HepG2 (cell line): ENCODE results near the gene RAD52. TPM values are rescaled to one million over a fixed set of nuclear protein-coding genes. Genes with fewer than 3 reads are reported as not detected.

Experiments
- AGO2 ChIP-seq: fragments of 200-400 bp; formaldehyde crosslinking; optimal IDR thresholded peaks from 2 replicates; pipeline ENCODE3; 2017; ENCODE audit warnings: mild to moderate bottlenecking, low read depth, low read length, moderate library complexity
- ARHGAP35 ChIP-seq: sonication (generic); formaldehyde crosslinking; IDR thresholded peaks from 2 replicates; pipeline ENCODE4 v1.9.0; 2022; ENCODE audit warnings: mild to moderate bottlenecking, inconsistent platforms, moderate library complexity, missing genetic modification reagents, borderline replicate concordance
- CAMTA2 ChIP-seq: sonication (generic); formaldehyde crosslinking; IDR thresholded peaks from 2 replicates; pipeline ENCODE4 v1.4.0; 2020; ENCODE audit warnings: mild to moderate bottlenecking, missing genetic modification reagents, borderline replicate concordance
- ETV5 ChIP-seq: IDR thresholded peaks from 2 replicates; pipeline ENCODE4 v1.6.1; 2018; ENCODE audit warnings: missing biosample characterization, missing genetic modification reagents, inconsistent platforms, borderline replicate concordance
- GABPA ChIP-seq, 2 experiments: IDR thresholded peaks; 2 replicates each; pipeline ENCODE4 v1.6.1; 2011 to 2016; ENCODE audit warnings: low read depth in 2 of 2, low read length in 1 of 2, missing biosample characterization in 1 of 2, missing genetic modification characterization in 1 of 2
- HNRNPH1 ChIP-seq: fragments of 200-400 bp; formaldehyde crosslinking; optimal IDR thresholded peaks from 2 replicates; pipeline ENCODE3; 2017; ENCODE audit warnings: mild to moderate bottlenecking, low read depth, low read length
- HOXA9 ChIP-seq: sonication (generic); formaldehyde crosslinking; IDR thresholded peaks from 2 replicates; pipeline ENCODE4 v1.8.1; 2022; ENCODE audit warnings: missing genetic modification reagents, mild to moderate bottlenecking, moderate library complexity, borderline replicate concordance
- KDM5A ChIP-seq: fragments of 200-600 bp; sonication (generic); IDR thresholded peaks from 2 replicates; pipeline ENCODE4 v1.7.0; 2018; ENCODE audit warnings: antibody characterized with exemption, mild to moderate bottlenecking, low read length, borderline replicate concordance
- MBD4 ChIP-seq: IDR thresholded peaks from 2 replicates; pipeline ENCODE4 v1.6.1; 2012; ENCODE audit warnings: low read length, inconsistent platforms, borderline replicate concordance
- MTF1 ChIP-seq: sonication (generic); formaldehyde crosslinking; IDR thresholded peaks from 2 replicates; pipeline ENCODE4 v1.5.0; 2020; ENCODE audit warnings: missing genetic modification reagents
- SIN3A ChIP-seq: IDR thresholded peaks from 2 replicates; pipeline ENCODE4 v1.6.1; 2011; ENCODE audit warnings: low read depth, mild to moderate bottlenecking, control low read depth, low read length, borderline replicate concordance
- SSRP1 ChIP-seq: IDR thresholded peaks from 2 replicates; pipeline ENCODE4 v1.6.1; 2016; ENCODE audit warnings: control low read depth
- ZBTB3 ChIP-seq: sonication (generic); formaldehyde crosslinking; IDR thresholded peaks from 2 replicates; pipeline ENCODE4 v1.4.0; 2020; ENCODE audit warnings: low read depth, mild to moderate bottlenecking, moderate library complexity, missing genetic modification reagents, borderline replicate concordance
- ZNF124 ChIP-seq: sonication (generic); formaldehyde crosslinking; IDR thresholded peaks from 2 replicates; pipeline ENCODE4 v1.4.0; 2020; ENCODE audit warnings: missing genetic modification reagents
- ZNF136 ChIP-seq: sonication (generic); formaldehyde crosslinking; IDR thresholded peaks from 2 replicates; pipeline ENCODE4 v1.8.1; 2022; ENCODE audit warnings: low read depth, mild to moderate bottlenecking, moderate library complexity, missing genetic modification reagents
- ZNF253 ChIP-seq: sonication (generic); formaldehyde crosslinking; IDR thresholded peaks from 2 replicates; pipeline ENCODE4 v1.8.0; 2022; ENCODE audit warnings: mild to moderate bottlenecking, missing genetic modification reagents, borderline replicate concordance
- ZNF556 ChIP-seq: sonication (generic); formaldehyde crosslinking; IDR thresholded peaks from 2 replicates; pipeline ENCODE4 v1.4.0; 2020; ENCODE audit warnings: mild to moderate bottlenecking, missing genetic modification reagents, borderline replicate concordance
- ZNF562 ChIP-seq: sonication (generic); formaldehyde crosslinking; IDR thresholded peaks from 2 replicates; pipeline ENCODE4 v1.8.0; 2022; ENCODE audit warnings: missing genetic modification reagents, borderline replicate concordance
- ZSCAN20 ChIP-seq: sonication (generic); formaldehyde crosslinking; IDR thresholded peaks from 2 replicates; pipeline ENCODE4 v1.4.0; 2020; ENCODE audit warnings: missing genetic modification reagents, mild to moderate bottlenecking, borderline replicate concordance
- polyA plus RNA-seq, 8 experiments: library from polyadenylated mRNA; depleted of rRNA in 3 of 8; stranded (reverse) in 7 of 8; unstranded in 1 of 8; fragments of >200 nt; fragmentation: Illumina TruSeq in 4 of 8; extraction: Trizol in 4 of 8; gene quantifications; 2 replicates each; pipeline versions ENCODE4 v1.2.1 to v1.2.3, GENCODE V29; 2011 to 2016; ENCODE audit warnings: low read depth in 4 of 8, missing spikeins in 1 of 8, mixed read lengths in 1 of 8; ENCODE audit not compliant: insufficient read depth in 1 of 8
- total RNA-seq, 5 experiments: library from RNA; depleted of rRNA; stranded (reverse); fragments of >200 nt; fragmentation: Illumina TruSeq; extraction: Trizol; gene quantifications; 2 replicates each; pipeline ENCODE4 v1.2.3, GENCODE V29; 2016; ENCODE audit warnings: low read depth in 1 of 5
- TF ChIP-seq, protein P1 (sequence below): sonication (generic); formaldehyde crosslinking; IDR thresholded peaks from 2 replicates; pipeline ENCODE4 v1.4.0; 2020; ENCODE audit warnings: missing genetic modification reagents, borderline replicate concordance
- TF ChIP-seq, protein P2 (sequence below), 2 experiments: sonication (generic) in 1 of 2; formaldehyde crosslinking in 1 of 2; IDR thresholded peaks; 2 replicates each; pipeline versions ENCODE4 v1.5.1 to v1.6.1; 2011 to 2020; ENCODE audit warnings: borderline replicate concordance in 1 of 2, low read depth in 1 of 2, low read length in 1 of 2, mild to moderate bottlenecking in 1 of 2, missing genetic modification reagents in 1 of 2, moderate library complexity in 1 of 2
- TF ChIP-seq, protein P3 (sequence below): sonication (generic); formaldehyde crosslinking; IDR thresholded peaks from 2 replicates; pipeline ENCODE4 v1.5.0; 2020; ENCODE audit warnings: mild to moderate bottlenecking, missing genetic modification reagents

The RAD52 gene
- total and polyA plus RNA-seq, 2 of the 13 experiments (the other 11 are each of a cell fraction or from before 2014, with no cell fraction given): 14.3 to 19.9 TPM

GRCh38 chr12:949453-950191, at the start of gene RAD52 (continued):
- TF ChIP-seq ZNF556 (CRISPR knock-in tag) (peak; percentile 82; the same call in 1 of the 2 replicates), MBD4 (no peak), ARHGAP35 (CRISPR knock-in tag) (no peak), KDM5A (peak; percentile 81; the same call in 1 of the 2 replicates), SSRP1 (CRISPR knock-in tag) (no peak; the same call in 1 of the 2 replicates), ZNF253 (CRISPR knock-in tag) (0 out of 2 replicates have a peak, but pooled peaks have one; percentile 68), ZBTB3 (CRISPR knock-in tag) (no peak), AGO2 (peak; percentile 88), GABPA (IDR thresholded peaks at IDR 0.05; ENCODE audit: low read depth, low read length) (no peak), GABPA (CRISPR knock-in tag; IDR thresholded peaks at IDR 0.05; ENCODE audit: low read depth) (peak; percentile 76), ZSCAN20 (0 out of 2 replicates have a peak, but pooled peaks have one; percentile 10), ZNF562 (CRISPR knock-in tag) (no peak), MTF1 (no peak), ZNF124 (CRISPR knock-in tag) (peak; percentile 49; the same call in 1 of the 2 replicates), ETV5 (CRISPR knock-in tag) (no peak), ZNF136 (CRISPR knock-in tag) (no peak; the same call in 1 of the 2 replicates), HOXA9 (no peak), SIN3A (no peak), CAMTA2 (CRISPR knock-in tag) (0 out of 2 replicates have a peak, but pooled peaks have one; percentile 73), HNRNPH1 (no peak)
- TF ChIP-seq, protein P1, sequence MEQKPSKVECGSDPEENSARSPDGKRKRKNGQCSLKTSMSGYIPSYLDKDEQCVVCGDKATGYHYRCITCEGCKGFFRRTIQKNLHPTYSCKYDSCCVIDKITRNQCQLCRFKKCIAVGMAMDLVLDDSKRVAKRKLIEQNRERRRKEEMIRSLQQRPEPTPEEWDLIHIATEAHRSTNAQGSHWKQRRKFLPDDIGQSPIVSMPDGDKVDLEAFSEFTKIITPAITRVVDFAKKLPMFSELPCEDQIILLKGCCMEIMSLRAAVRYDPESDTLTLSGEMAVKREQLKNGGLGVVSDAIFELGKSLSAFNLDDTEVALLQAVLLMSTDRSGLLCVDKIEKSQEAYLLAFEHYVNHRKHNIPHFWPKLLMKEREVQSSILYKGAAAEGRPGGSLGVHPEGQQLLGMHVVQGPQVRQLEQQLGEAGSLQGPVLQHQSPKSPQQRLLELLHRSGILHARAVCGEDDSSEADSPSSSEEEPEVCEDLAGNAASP (CRISPR knock-in tag): peak; percentile 66; the same call in 1 of the 2 replicates
- TF ChIP-seq, protein P2, sequence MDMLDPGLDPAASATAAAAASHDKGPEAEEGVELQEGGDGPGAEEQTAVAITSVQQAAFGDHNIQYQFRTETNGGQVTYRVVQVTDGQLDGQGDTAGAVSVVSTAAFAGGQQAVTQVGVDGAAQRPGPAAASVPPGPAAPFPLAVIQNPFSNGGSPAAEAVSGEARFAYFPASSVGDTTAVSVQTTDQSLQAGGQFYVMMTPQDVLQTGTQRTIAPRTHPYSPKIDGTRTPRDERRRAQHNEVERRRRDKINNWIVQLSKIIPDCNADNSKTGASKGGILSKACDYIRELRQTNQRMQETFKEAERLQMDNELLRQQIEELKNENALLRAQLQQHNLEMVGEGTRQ (IDR thresholded peaks at IDR 0.05; ENCODE audit: low read depth, low read length): no peak
- TF ChIP-seq, protein P2 (CRISPR knock-in tag; IDR thresholded peaks at IDR 0.05; ENCODE audit: borderline replicate concordance): no peak
- TF ChIP-seq, protein P3, sequence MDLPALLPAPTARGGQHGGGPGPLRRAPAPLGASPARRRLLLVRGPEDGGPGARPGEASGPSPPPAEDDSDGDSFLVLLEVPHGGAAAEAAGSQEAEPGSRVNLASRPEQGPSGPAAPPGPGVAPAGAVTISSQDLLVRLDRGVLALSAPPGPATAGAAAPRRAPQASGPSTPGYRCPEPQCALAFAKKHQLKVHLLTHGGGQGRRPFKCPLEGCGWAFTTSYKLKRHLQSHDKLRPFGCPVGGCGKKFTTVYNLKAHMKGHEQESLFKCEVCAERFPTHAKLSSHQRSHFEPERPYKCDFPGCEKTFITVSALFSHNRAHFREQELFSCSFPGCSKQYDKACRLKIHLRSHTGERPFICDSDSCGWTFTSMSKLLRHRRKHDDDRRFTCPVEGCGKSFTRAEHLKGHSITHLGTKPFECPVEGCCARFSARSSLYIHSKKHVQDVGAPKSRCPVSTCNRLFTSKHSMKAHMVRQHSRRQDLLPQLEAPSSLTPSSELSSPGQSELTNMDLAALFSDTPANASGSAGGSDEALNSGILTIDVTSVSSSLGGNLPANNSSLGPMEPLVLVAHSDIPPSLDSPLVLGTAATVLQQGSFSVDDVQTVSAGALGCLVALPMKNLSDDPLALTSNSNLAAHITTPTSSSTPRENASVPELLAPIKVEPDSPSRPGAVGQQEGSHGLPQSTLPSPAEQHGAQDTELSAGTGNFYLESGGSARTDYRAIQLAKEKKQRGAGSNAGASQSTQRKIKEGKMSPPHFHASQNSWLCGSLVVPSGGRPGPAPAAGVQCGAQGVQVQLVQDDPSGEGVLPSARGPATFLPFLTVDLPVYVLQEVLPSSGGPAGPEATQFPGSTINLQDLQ: no peak
